Anterior cingulate cortex (tissue), 58 donors: ENCODE data around the gene FAM228B.
"Not testable (repeated sequence)": the region's sequence is repeated elsewhere in the genome, so short reads cannot be mapped to it uniquely, and the experiment has no call there.

Experiments used
- DNase-seq, 58 donors: peaks; one replicate each; lab custom pipeline; 2025; lab: John Stamatoyannopoulos, UW

The FAM228B gene

DNA sequence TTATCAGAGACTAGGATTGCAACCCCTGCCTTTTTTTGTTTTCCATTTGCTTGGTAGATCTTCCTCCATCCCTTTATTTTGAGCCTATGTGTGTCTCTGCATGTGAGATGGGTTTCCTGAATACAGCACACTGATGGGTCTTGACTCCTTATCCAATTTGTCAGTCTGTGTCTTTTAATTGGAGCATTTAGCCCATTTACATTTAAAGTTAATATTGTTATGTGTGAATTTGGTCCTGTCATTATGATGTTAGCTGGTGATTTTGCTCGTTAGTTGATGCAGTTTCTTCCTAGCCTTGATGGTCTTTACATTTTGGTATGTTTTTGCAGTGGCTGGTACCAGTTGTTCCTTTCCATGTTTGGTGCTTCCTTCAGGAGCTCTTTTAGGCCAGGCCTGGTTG is 73.9 kb downstream of the FAM228B start:
- DNase-seq: not testable (repeated sequence)

GRCh38 chr2:24199968-24200590 is 76.8 kb downstream of the FAM228B start:
- DNase-seq: no peak

GRCh38 chr2:24200799-24201198 is 77.5 kb downstream of the FAM228B start:
- DNase-seq: no peak

DNA sequence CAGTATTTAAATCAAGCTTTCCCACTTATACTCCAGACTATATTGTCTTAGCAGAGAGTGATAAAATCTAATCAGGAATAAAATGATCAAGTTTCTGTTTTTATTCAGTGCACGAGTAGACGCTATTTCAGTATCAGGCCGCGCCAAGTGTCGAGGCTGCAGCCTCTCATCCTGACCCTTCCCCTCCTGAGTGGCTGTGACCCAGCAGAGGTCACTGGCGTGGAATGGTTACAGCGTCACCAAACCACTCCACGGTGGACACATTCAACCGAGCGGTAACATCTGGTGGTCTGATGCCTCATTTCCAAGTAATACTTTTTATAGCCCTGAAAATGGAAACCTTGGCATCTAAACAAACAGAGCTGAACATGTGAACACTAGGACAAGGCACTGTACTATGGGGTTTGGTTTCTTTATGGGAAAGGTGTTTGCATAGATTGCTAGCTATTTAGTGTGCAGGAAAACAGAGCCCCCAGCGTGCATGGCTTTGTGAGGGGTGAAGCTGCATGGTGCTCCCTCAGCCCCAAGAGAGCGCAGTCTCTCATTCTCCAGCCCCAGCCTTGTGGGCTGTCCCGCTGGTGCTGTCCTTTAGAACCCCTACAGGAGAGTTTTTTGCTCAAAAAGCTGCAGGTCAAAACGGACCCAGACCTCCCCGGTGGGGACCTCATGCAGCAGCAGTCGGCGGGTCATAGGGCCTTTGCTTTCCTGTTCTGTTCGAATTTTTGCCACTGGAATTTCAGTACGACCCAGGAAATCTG is 79.9 kb downstream of the FAM228B start:
- DNase-seq: no peak

- DNase-seq: peak in 1 of 58 donors; percentile 6
Observed at GRCh38 chr2:24203787-24204150, 80.5 kb downstream of the FAM228B start.

DNA sequence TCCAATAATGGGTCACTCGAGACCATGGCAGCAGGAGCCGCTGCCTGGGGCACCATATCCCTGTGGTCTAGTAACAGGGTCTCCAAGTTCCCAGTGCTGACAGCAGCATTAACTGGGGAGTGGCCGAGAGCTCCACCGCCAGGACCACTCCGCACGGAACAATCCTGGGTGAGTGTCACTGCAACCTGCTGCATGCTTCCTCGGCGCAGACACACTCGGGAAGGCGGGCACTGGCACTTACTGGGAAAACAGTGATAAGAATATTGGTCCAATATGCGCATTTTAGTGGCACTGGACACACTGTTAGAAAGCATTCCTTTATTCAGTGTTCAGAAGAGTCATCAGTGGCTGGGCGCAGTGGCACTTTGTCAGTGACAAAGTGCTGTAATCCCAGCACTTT is 81.2 kb downstream of the FAM228B start:
- no peak for DNase-seq

- no peak for DNase-seq
Observed at GRCh38 chr2:24205131-24205530, 81.9 kb downstream of the FAM228B start.

GRCh38 chr2:24206242-24206641 is 83.0 kb downstream of the FAM228B start:
- no peak for DNase-seq

DNA sequence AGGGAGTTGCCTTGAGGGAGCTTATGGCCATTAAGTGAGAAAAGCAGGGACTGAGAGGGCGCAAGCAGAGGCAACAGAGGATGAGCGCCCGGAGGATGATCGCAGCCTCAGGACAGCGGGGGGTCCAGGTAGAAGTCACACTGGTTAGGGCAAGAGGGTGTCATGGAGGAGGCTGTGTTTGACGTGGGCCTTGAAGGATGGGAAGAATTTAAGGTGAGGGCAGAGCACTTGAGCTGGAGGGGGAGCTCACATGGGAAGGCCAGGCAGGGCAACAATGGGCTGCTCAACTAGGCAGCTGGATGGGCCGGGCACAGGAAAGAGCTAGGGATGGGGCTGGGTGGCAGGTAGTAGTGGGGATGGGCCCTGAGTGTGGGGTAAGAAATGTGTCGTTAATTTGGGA is 83.4 kb downstream of the FAM228B start:
- no peak for DNase-seq

DNA sequence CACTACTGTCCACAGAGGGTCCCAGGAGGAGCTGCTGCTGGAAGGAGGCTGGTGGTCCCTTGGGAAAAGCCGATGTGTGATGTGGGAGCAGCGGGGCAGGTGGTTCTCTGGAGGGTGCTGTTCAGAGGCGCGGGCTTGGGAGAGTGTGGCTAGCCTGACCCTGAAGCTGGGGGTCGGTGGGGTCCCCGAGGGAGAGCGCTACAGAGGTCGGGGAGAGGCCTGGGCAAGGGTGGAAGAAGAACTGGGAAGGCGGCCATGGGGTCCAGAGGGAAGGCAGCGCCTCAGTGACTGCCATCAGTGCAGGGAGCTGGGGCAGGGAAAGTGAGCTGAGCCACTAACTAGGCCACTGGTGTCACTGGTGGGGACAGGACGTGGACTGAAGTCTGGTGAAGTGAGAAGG is 84.1 kb downstream of the FAM228B start:
- DNase-seq: no peak

GRCh38 chr2:24208490-24208889 is 85.2 kb downstream of the FAM228B start:
- DNase-seq: no peak

- no peak for DNase-seq
Observed at GRCh38 chr2:24209389-24210105, 86.3 kb downstream of the FAM228B start.

DNA sequence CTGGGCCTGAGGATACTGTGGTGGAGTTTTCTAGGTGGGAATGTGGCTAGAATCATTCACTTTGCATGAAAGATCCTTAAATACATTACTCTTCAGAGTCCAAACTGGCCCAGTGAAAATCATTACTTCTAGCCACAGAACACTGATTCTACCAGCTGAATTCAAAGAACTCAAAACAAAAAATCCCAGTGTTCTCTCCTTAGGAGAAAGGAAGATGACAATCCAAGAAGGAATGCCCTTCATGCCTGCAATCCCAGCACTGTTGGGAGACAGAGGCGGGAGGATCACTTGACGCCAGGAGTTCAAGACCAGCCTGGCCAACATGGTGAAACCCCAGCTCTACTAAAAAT is 86.8 kb downstream of the FAM228B start:
- no peak for DNase-seq

- no peak for DNase-seq
Observed at GRCh38 chr2:24210723-24211122, 87.5 kb downstream of the FAM228B start.

GRCh38 chr2:24211408-24211807 is 88.1 kb downstream of the FAM228B start:
- no peak for DNase-seq

- DNase-seq: no peak
Observed at GRCh38 chr2:24214880-24215279, 91.6 kb downstream of the FAM228B start.
